Measurements from ENCODE around the gene ATRAID.

ATRAID gene

GRCh38 chr2:27231921-27232320, 20.1 kb downstream of the ATRAID start:
- H3K9me3 ChIP-seq (ENCODE audit: insufficient read depth, low read depth, low read length): no peaks in the 10 kb centered on the region
- peaks cover 98% of the 10 kb centered on the region for H3K36me3 ChIP-seq (ENCODE audit: insufficient read depth, low read depth, low read length)
- H3K27ac ChIP-seq (ENCODE audit: low read length): no peak overlapping the region
- H3K4me3 ChIP-seq (ENCODE audit: low read length): no peak overlapping the region
- H3K27me3 ChIP-seq (ENCODE audit: insufficient read depth, low read length): no peaks in the 10 kb centered on the region
- no peak overlapping the region for H3K9ac ChIP-seq (ENCODE audit: low read depth, low read length)
- H3K4me1 ChIP-seq (ENCODE audit: insufficient read depth, low read length): no peaks in the 10 kb centered on the region

GRCh38 chr2:27233341-27233740, 21.5 kb downstream of the ATRAID start:
- Histone ChIP-seq H3K9ac (ENCODE audit: low read depth, low read length) (no peak overlapping the region), H3K36me3 (ENCODE audit: insufficient read depth, low read depth, low read length) (peaks cover 98% of the 10 kb centered on the region), H3K9me3 (ENCODE audit: insufficient read depth, low read depth, low read length) (no peaks in the 10 kb centered on the region), H3K27ac (ENCODE audit: low read length) (no peak overlapping the region), H3K4me3 (ENCODE audit: low read length) (no peak overlapping the region), H3K4me1 (ENCODE audit: insufficient read depth, low read length) (no peaks in the 10 kb centered on the region), H3K27me3 (ENCODE audit: insufficient read depth, low read length) (no peaks in the 10 kb centered on the region)

GRCh38 chr2:27236136-27236535, 24.3 kb downstream of the ATRAID start:
- Histone ChIP-seq H3K4me1 (ENCODE audit: insufficient read depth, low read length) (no peaks in the 10 kb centered on the region), H3K4me3 (ENCODE audit: low read length) (no peak overlapping the region), H3K9ac (ENCODE audit: low read depth, low read length) (no peak overlapping the region), H3K36me3 (ENCODE audit: insufficient read depth, low read depth, low read length) (peaks cover 100% of the 10 kb centered on the region), H3K27me3 (ENCODE audit: insufficient read depth, low read length) (no peaks in the 10 kb centered on the region), H3K27ac (ENCODE audit: low read length) (no peak overlapping the region), H3K9me3 (ENCODE audit: insufficient read depth, low read depth, low read length) (no peaks in the 10 kb centered on the region)

GRCh38 chr2:27236626-27237025, 24.8 kb downstream of the ATRAID start:
- Histone ChIP-seq H3K27ac (ENCODE audit: low read length) (no peak overlapping the region), H3K4me3 (ENCODE audit: low read length) (no peak overlapping the region), H3K9ac (ENCODE audit: low read depth, low read length) (no peak overlapping the region), H3K9me3 (ENCODE audit: insufficient read depth, low read depth, low read length) (no peaks in the 10 kb centered on the region), H3K4me1 (ENCODE audit: insufficient read depth, low read length) (no peaks in the 10 kb centered on the region), H3K27me3 (ENCODE audit: insufficient read depth, low read length) (no peaks in the 10 kb centered on the region), H3K36me3 (ENCODE audit: insufficient read depth, low read depth, low read length) (peaks cover 100% of the 10 kb centered on the region)

GRCh38 chr2:27237341-27237945, 25.6 kb downstream of the ATRAID start:
- peaks cover 100% of the 10 kb centered on the region for H3K36me3 ChIP-seq (ENCODE audit: insufficient read depth, low read depth, low read length)
- H3K9me3 ChIP-seq (ENCODE audit: insufficient read depth, low read depth, low read length): no peaks in the 10 kb centered on the region
- H3K27me3 ChIP-seq (ENCODE audit: insufficient read depth, low read length): no peaks in the 10 kb centered on the region
- no peak overlapping the region for H3K27ac ChIP-seq (ENCODE audit: low read length)
- no peak overlapping the region for H3K9ac ChIP-seq (ENCODE audit: low read depth, low read length)
- no peak overlapping the region for H3K4me3 ChIP-seq (ENCODE audit: low read length)
- no peaks in the 10 kb centered on the region for H3K4me1 ChIP-seq (ENCODE audit: insufficient read depth, low read length)

GRCh38 chr2:27238976-27239375, 27.1 kb downstream of the ATRAID start:
- Histone ChIP-seq H3K4me3 (ENCODE audit: low read length) (no peak overlapping the region), H3K9me3 (ENCODE audit: insufficient read depth, low read depth, low read length) (no peaks in the 10 kb centered on the region), H3K27ac (ENCODE audit: low read length) (no peak overlapping the region), H3K36me3 (ENCODE audit: insufficient read depth, low read depth, low read length) (peaks cover 100% of the 10 kb centered on the region), H3K9ac (ENCODE audit: low read depth, low read length) (no peak overlapping the region), H3K27me3 (ENCODE audit: insufficient read depth, low read length) (no peaks in the 10 kb centered on the region), H3K4me1 (ENCODE audit: insufficient read depth, low read length) (no peaks in the 10 kb centered on the region)

GRCh38 chr2:27240406-27240805, 28.6 kb downstream of the ATRAID start:
- H3K36me3 ChIP-seq (ENCODE audit: insufficient read depth, low read depth, low read length): peaks cover 98% of the 10 kb centered on the region
- H3K27ac ChIP-seq (ENCODE audit: low read length): no peak overlapping the region
- H3K4me1 ChIP-seq (ENCODE audit: insufficient read depth, low read length): no peaks in the 10 kb centered on the region
- H3K27me3 ChIP-seq (ENCODE audit: insufficient read depth, low read length): no peaks in the 10 kb centered on the region
- H3K9ac ChIP-seq (ENCODE audit: low read depth, low read length): no peak overlapping the region
- no peak overlapping the region for H3K4me3 ChIP-seq (ENCODE audit: low read length)
- no peaks in the 10 kb centered on the region for H3K9me3 ChIP-seq (ENCODE audit: insufficient read depth, low read depth, low read length)

- no peaks in the 10 kb centered on the region for H3K4me1 ChIP-seq (ENCODE audit: insufficient read depth, low read length)
- no peaks in the 10 kb centered on the region for H3K9me3 ChIP-seq (ENCODE audit: insufficient read depth, low read depth, low read length)
- peaks cover 85% of the 10 kb centered on the region for H3K36me3 ChIP-seq (ENCODE audit: insufficient read depth, low read depth, low read length)
- no peak overlapping the region for H3K4me3 ChIP-seq (ENCODE audit: low read length)
- H3K9ac ChIP-seq (ENCODE audit: low read depth, low read length): no peak overlapping the region
- no peak overlapping the region for H3K27ac ChIP-seq (ENCODE audit: low read length)
- H3K27me3 ChIP-seq (ENCODE audit: insufficient read depth, low read length): no peaks in the 10 kb centered on the region
Measured at GRCh38 chr2:27241761-27242613, 30.1 kb downstream of the ATRAID start.

GRCh38 chr2:27242614-27242951, 30.7 kb downstream of the ATRAID start:
- H3K4me1 ChIP-seq (ENCODE audit: insufficient read depth, low read length): no peaks in the 10 kb centered on the region
- H3K9me3 ChIP-seq (ENCODE audit: insufficient read depth, low read depth, low read length): no peaks in the 10 kb centered on the region
- no peak overlapping the region for H3K9ac ChIP-seq (ENCODE audit: low read depth, low read length)
- H3K27ac ChIP-seq (ENCODE audit: low read length): no peak overlapping the region
- no peaks in the 10 kb centered on the region for H3K27me3 ChIP-seq (ENCODE audit: insufficient read depth, low read length)
- no peak overlapping the region for H3K4me3 ChIP-seq (ENCODE audit: low read length)
- peaks cover 79% of the 10 kb centered on the region for H3K36me3 ChIP-seq (ENCODE audit: insufficient read depth, low read depth, low read length)

- Histone ChIP-seq H3K27me3 (ENCODE audit: insufficient read depth, low read length) (no peaks in the 10 kb centered on the region), H3K9ac (ENCODE audit: low read depth, low read length) (no peak overlapping the region)
Measured at GRCh38 chr2:27243391-27244130, 31.7 kb downstream of the ATRAID start.

GRCh38 chr2:27245116-27245515, 33.3 kb downstream of the ATRAID start:
- Histone ChIP-seq H3K4me1 (ENCODE audit: insufficient read depth, low read length) (no peaks in the 10 kb centered on the region), H3K27ac (ENCODE audit: low read length) (no peak overlapping the region), H3K27me3 (ENCODE audit: insufficient read depth, low read length) (no peaks in the 10 kb centered on the region), H3K4me3 (ENCODE audit: low read length) (no peak overlapping the region), H3K36me3 (ENCODE audit: insufficient read depth, low read depth, low read length) (peaks cover 54% of the 10 kb centered on the region), H3K9me3 (ENCODE audit: insufficient read depth, low read depth, low read length) (no peaks in the 10 kb centered on the region), H3K9ac (ENCODE audit: low read depth, low read length) (no peak overlapping the region)

More at GRCh38 chr2:27243391-27244130, 31.7 kb downstream of the ATRAID start:
- Histone ChIP-seq H3K4me3 (ENCODE audit: low read length) (no peak overlapping the region), H3K4me1 (ENCODE audit: insufficient read depth, low read length) (no peaks in the 10 kb centered on the region), H3K36me3 (ENCODE audit: insufficient read depth, low read depth, low read length) (peaks cover 70% of the 10 kb centered on the region), H3K27ac (ENCODE audit: low read length) (no peak overlapping the region), H3K9me3 (ENCODE audit: insufficient read depth, low read depth, low read length) (no peaks in the 10 kb centered on the region)

Data from iPS-20b (cell line).